OCI-LY3 (cell line): ENCODE data around the gene SNORC.

Experiments used
- H2AFZ ChIP-seq: fragments of 200-600, 300-600 bp; shearing (Covaris generic); 2 replicates; pipeline ENCODE4 v1.6.0; 2014; ENCODE audit warnings: antibody characterized with exemption, low read depth, low read length
- H3K27ac ChIP-seq: fragments of 200-600, 300-600 bp; sonication (generic); 2 replicates; pipeline ENCODE4 v1.5.1; 2014; ENCODE audit warnings: mild to moderate bottlenecking, low read length, moderate library complexity, mixed read lengths
- H3K27me3 ChIP-seq: fragments of 200-600, 300-600 bp; sonication (generic); 2 replicates; pipeline ENCODE4 v1.6.1; 2014; ENCODE audit warnings: low read depth, low read length, mixed read lengths
- H3K36me3 ChIP-seq: fragments of 200-600, 300-600 bp; sonication (generic); replicated peaks from 2 replicates; pipeline ENCODE3; 2014; ENCODE audit warnings: low read depth, low read length, mixed read lengths
- H3K4me1 ChIP-seq: fragments of 300-600, 200-600 bp; sonication (generic); 2 replicates; pipeline ENCODE4 v1.6.1; 2014; ENCODE audit warnings: low read length, mixed read lengths
- H3K4me2 ChIP-seq: fragments of 200-600, 300-600 bp; sonication (generic); 2 replicates; pipeline ENCODE4 v1.6.1; 2014; ENCODE audit warnings: low read length, mixed read lengths
- H3K4me3 ChIP-seq: fragments of 300-600, 200-600 bp; sonication (generic); 2 replicates; pipeline ENCODE4 v1.5.1; 2014; ENCODE audit warnings: antibody characterized with exemption, mild to moderate bottlenecking, low read length, moderate library complexity
- H3K79me2 ChIP-seq: fragments of 300-600, 200-600 bp; shearing (Covaris generic); 2 replicates; pipeline ENCODE4 v1.6.1; 2014; ENCODE audit warnings: mild to moderate bottlenecking, low read length, mixed read lengths
- H3K9ac ChIP-seq: fragments of 300-600, 200-600 bp; shearing (Covaris generic); 2 replicates; pipeline ENCODE4 v1.6.0; 2014; ENCODE audit warnings: mild to moderate bottlenecking, low read length, moderate library complexity
- H3K9me3 ChIP-seq: fragments of 200-600, 300-600 bp; shearing (Covaris generic); 2 replicates; pipeline ENCODE4 v1.6.1; 2014; ENCODE audit warnings: low read length, mixed read lengths; ENCODE audit not compliant: insufficient read depth
- H4K20me1 ChIP-seq: fragments of 200-600, 300-600 bp; sonication (generic); 2 replicates; pipeline ENCODE4 v1.6.1; 2016; ENCODE audit warnings: low read length, mixed read lengths; ENCODE audit not compliant: insufficient read depth
- CTCF ChIP-seq: fragments of 200-600, 300-600 bp; sonication (generic); IDR thresholded peaks from 2 replicates; pipeline ENCODE4 v1.5.1; 2014; ENCODE audit warnings: antibody characterized with exemption, low read length, low read depth
- EZH2phosphoT487 ChIP-seq: fragments of 200-600 bp; shearing (Covaris generic); IDR thresholded peaks from 2 replicates; pipeline ENCODE4 v1.6.1; 2018; ENCODE audit warnings: antibody characterized with exemption, mixed run types, low read depth

Gene SNORC

GRCh38 chr2:232883116-232883721 is 13.2 kb downstream of the SNORC start:
- H3K4me2 ChIP-seq: no peak overlapping the region

GRCh38 chr2:232884001-232884421 is 13.9 kb downstream of the SNORC start:
- no peaks in the 10 kb centered on the region for H4K20me1 ChIP-seq
- H3K9me3 ChIP-seq: no peaks in the 10 kb centered on the region
- no peaks in the 10 kb centered on the region for H3K36me3 ChIP-seq
- H3K9ac ChIP-seq: no peak overlapping the region
- no peak overlapping the region for H3K4me3 ChIP-seq
- TF ChIP-seq EZH2phosphoT487 (no peak), CTCF (no peak)
- H2AFZ ChIP-seq: no peak overlapping the region
- H3K79me2 ChIP-seq: no peaks in the 10 kb centered on the region
- H3K4me2 ChIP-seq: no peak overlapping the region
- no peaks in the 10 kb centered on the region for H3K27me3 ChIP-seq
- peaks cover 12% of the 10 kb centered on the region for H3K4me1 ChIP-seq
- no peak overlapping the region for H3K27ac ChIP-seq

More at GRCh38 chr2:232883116-232883721, 13.2 kb downstream of the SNORC start:
- Histone ChIP-seq H2AFZ (no peak overlapping the region), H4K20me1 (no peaks in the 10 kb centered on the region), H3K4me1 (peaks cover 12% of the 10 kb centered on the region), H3K27ac (no peak overlapping the region), H3K9me3 (no peaks in the 10 kb centered on the region), H3K79me2 (no peaks in the 10 kb centered on the region), H3K9ac (no peak overlapping the region), H3K4me3 (no peak overlapping the region), H3K27me3 (no peaks in the 10 kb centered on the region), H3K36me3 (no peaks in the 10 kb centered on the region)
- TF ChIP-seq EZH2phosphoT487 (no peak), CTCF (no peak)

GRCh38 chr2:232884549-232885263 is 14.6 kb downstream of the SNORC start:
- Histone ChIP-seq H3K4me2 (no peak overlapping the region), H3K36me3 (no peaks in the 10 kb centered on the region), H3K9ac (no peak overlapping the region), H3K79me2 (no peaks in the 10 kb centered on the region), H3K4me1 (peaks cover 12% of the 10 kb centered on the region), H4K20me1 (no peaks in the 10 kb centered on the region), H3K4me3 (no peak overlapping the region), H3K27me3 (no peaks in the 10 kb centered on the region), H3K9me3 (no peaks in the 10 kb centered on the region), H3K27ac (no peak overlapping the region), H2AFZ (no peak overlapping the region)
- TF ChIP-seq EZH2phosphoT487 (no peak), CTCF (no peak)

GRCh38 chr2:232885264-232885961 is 15.3 kb downstream of the SNORC start:
- Histone ChIP-seq H3K79me2 (no peaks in the 10 kb centered on the region), H3K4me2 (no peak overlapping the region), H3K4me1 (peaks cover 10% of the 10 kb centered on the region), H3K27ac (no peak overlapping the region), H3K27me3 (no peaks in the 10 kb centered on the region), H3K9ac (no peak overlapping the region), H3K9me3 (no peaks in the 10 kb centered on the region), H2AFZ (no peak overlapping the region), H4K20me1 (no peaks in the 10 kb centered on the region), H3K4me3 (no peak overlapping the region), H3K36me3 (no peaks in the 10 kb centered on the region)
- TF ChIP-seq EZH2phosphoT487: no peak
- no peak for TF ChIP-seq CTCF
